ENCODE data around the gene SERTAD4.

SERTAD4 gene

GRCh38 chr1:210233216-210233494 lies 559 bp downstream of the SERTAD4 start:
- DNase-seq = peak; percentile 15
- ATAC-seq = peak; percentile 34

- DNase-seq (peak; percentile 39), ATAC-seq (peak; percentile 24)
Measured at GRCh38 chr1:210233495-210234328, 1.1 kb downstream of the SERTAD4 start.

GRCh38 chr1:210234329-210234757 lies 1.7 kb downstream of the SERTAD4 start:
- DNase-seq = no peak
- no peak for ATAC-seq

- ATAC-seq (no peak), DNase-seq (no peak)
Measured at GRCh38 chr1:210235363-210236053, 2.9 kb downstream of the SERTAD4 start.

GRCh38 chr1:210236386-210236839 lies 3.8 kb downstream of the SERTAD4 start:
- DNase-seq = no peak
- no peak for ATAC-seq

GRCh38 chr1:210236840-210237409 lies 4.3 kb downstream of the SERTAD4 start:
- ATAC-seq (no peak), DNase-seq (no peak)

GRCh38 chr1:210237479-210237878 lies 4.9 kb downstream of the SERTAD4 start:
- DNase-seq (no peak), ATAC-seq (no peak)

- ATAC-seq (no peak), DNase-seq (no peak)
Measured at GRCh38 chr1:210237981-210238380, 5.4 kb downstream of the SERTAD4 start.

- ATAC-seq (no peak), DNase-seq (no peak)
Measured at GRCh38 chr1:210239349-210240111, 6.9 kb downstream of the SERTAD4 start.

GRCh38 chr1:210241121-210241520 lies 8.5 kb downstream of the SERTAD4 start:
- ATAC-seq = no peak
- no peak for DNase-seq

GRCh38 chr1:210244746-210245367 lies 12.3 kb downstream of the SERTAD4 start:
- DNase-seq (no peak), ATAC-seq (no peak)

- ATAC-seq (no peak), DNase-seq (no peak)
Measured at GRCh38 chr1:210246447-210246846, 13.9 kb downstream of the SERTAD4 start.

GRCh38 chr1:210248341-210248740 lies 15.7 kb downstream of the SERTAD4 start:
- ATAC-seq = no peak
- no peak for DNase-seq

- DNase-seq (no peak), ATAC-seq (peak; percentile 12)
Measured at GRCh38 chr1:210250665-210250997, 18.0 kb downstream of the SERTAD4 start.

- peak; percentile 63 for DNase-seq
Measured at GRCh38 chr1:210250998-210251679, 18.5 kb downstream of the SERTAD4 start.

GRCh38 chr1:210251680-210252490 lies 19.3 kb downstream of the SERTAD4 start:
- DNase-seq (no peak), ATAC-seq (no peak)

More at GRCh38 chr1:210250998-210251679, 18.5 kb downstream of the SERTAD4 start:
- peak; percentile 72 for ATAC-seq

- peak; percentile 30 for ATAC-seq
- DNase-seq = peak; percentile 12
Measured at GRCh38 chr1:210252621-210253051, 20.0 kb downstream of the SERTAD4 start.

GRCh38 chr1:210254298-210254697 lies 21.7 kb downstream of the SERTAD4 start:
- ATAC-seq (no peak), DNase-seq (no peak)

GRCh38 chr1:210257698-210258529 lies 25.3 kb downstream of the SERTAD4 start:
- DNase-seq (no peak), ATAC-seq (no peak)

- ATAC-seq (no peak), DNase-seq (no peak)
Measured at GRCh38 chr1:210259561-210259960, 27.0 kb downstream of the SERTAD4 start.

Measured in stimulated activated naive CD8-positive, alpha-beta T cell treated with anti-CD3 and anti-CD28 coated beads, Interleukin-15, Interleukin-2, amounts not matched to agents 100 U/mL and 50 U/mL, for 24 hours (primary cell).